Motor neuron (in vitro differentiated cells): Measurements from ENCODE around the gene TMEM130. TPM values are rescaled to one million over a fixed set of nuclear protein-coding genes. Genes with fewer than 3 reads are reported as not detected.
A peak's percentile ranks its signal among the peaks of the same experiment; 100 is the strongest.

Experiments used
- ATAC-seq, 8 experiments: fragments of 200-7000 bp; cut with Tn5 transposase; replicated peaks in 6 of 8; 2 replicates each; pipeline ENCODE4 v1.8.0; 2021; ENCODE audit warnings: mild to moderate bottlenecking in 8 of 8, moderate library complexity in 8 of 8
- H3K27ac ChIP-seq, 2 donors: fragments of 250-450 bp; sonication (Bioruptor Pico); 2 replicates each; pipeline ENCODE4 v1.9.0; 2021; ENCODE audit warnings: antibody characterized with exemption in 2 of 2, mild to moderate bottlenecking in 2 of 2, moderate library complexity in 1 of 2
- H3K4me1 ChIP-seq, 2 donors: fragments of 250-450 bp; sonication (Bioruptor Pico); replicated peaks in 1 of 2; 2 replicates each; pipeline ENCODE4 v1.6.1; 2021; ENCODE audit warnings: antibody characterized with exemption in 2 of 2, mild to moderate bottlenecking in 2 of 2, moderate library complexity in 1 of 2
- H3K4me3 ChIP-seq, 5 donors: fragments of 250-450 bp; sonication (Bioruptor Pico); 2 replicates each; pipeline ENCODE4 v1.9.0; 2021; ENCODE audit warnings: antibody characterized with exemption in 5 of 5, mild to moderate bottlenecking in 5 of 5, moderate library complexity in 4 of 5
- WGBS, 10 experiments: fragments of 450-650 bp; shearing (Covaris generic); methylation state at CpG; one replicate each; pipeline ENCODE4 v1.0.0; 2022; 5-methylcytosine and 5-hydroxymethylcytosine counted together
- in situ Hi-C, 9 experiments: fragments of 400-800 bp; cut with MboI; loops; one replicate each; pipeline ENCODE4 v1.15.0; 2021; ENCODE audit warnings: low sequenced_read_pairs in 9 of 9, low pct_unique_long_range_greater_than_20kb in 2 of 9; ENCODE audit not compliant: unreplicated experiment in 9 of 9
- total RNA-seq, 8 experiments: library from RNA; unstranded; fragments of 300-600 nt; gene quantifications; 2 replicates each; pipeline versions ENCODE4 v1.2.3 to v1.2.4, GENCODE V29; 2022

Gene TMEM130
- total RNA-seq, 8 experiments from 2014 or later = 0.20 to 27.4 (median 7.6) TPM

GRCh38 chr7:98811299-98811698, 58.5 kb downstream of the TMEM130 start:
- peaks cover 14 to 19% of the 10 kb centered on the region in 2 donors for H3K4me1 ChIP-seq
- no peak overlapping the region for H3K27ac ChIP-seq
- no peak for ATAC-seq
- WGBS, 10 experiments = 100% methylated on average over 1 of the region's 1 CpG; no CpG with 5 or more reads in 9 of the 10 experiments
- in situ Hi-C loops = no loop called here
- no peak overlapping the region for H3K4me3 ChIP-seq

GRCh38 chr7:98810153-98810802, 59.5 kb downstream of the TMEM130 start:
- 20 to 67% (median 29%) methylated on average over 1 to 4 of the region's 9 CpGs; no CpG with 5 or more reads in 6 of the 10 experiments for WGBS, 10 experiments
- H3K4me1 ChIP-seq = peaks cover 9 to 16% of the 10 kb centered on the region in 2 donors
- peak in 5 of 8 experiments; percentile 59 to 85 (median 81) for ATAC-seq
- in situ Hi-C loops = no loop called here
- peak overlapping the region; percentile 51 to 55 for H3K27ac ChIP-seq
- no peak overlapping the region for H3K4me3 ChIP-seq

- Histone ChIP-seq H3K4me3 (no peak overlapping the region), H3K4me1 (peaks cover 9 to 16% of the 10 kb centered on the region in 2 donors), H3K27ac (peak overlapping the region in 1 of 2 donors; percentile 51)
- ATAC-seq = no peak
- 25 to 100% (median 82%) methylated on average over 1 to 6 of the region's 7 CpGs; no CpG with 5 or more reads in 2 of the 10 experiments for WGBS, 10 experiments
- in situ Hi-C loops = no loop called here
Observed at GRCh38 chr7:98808751-98809460, 60.9 kb downstream of the TMEM130 start.

GRCh38 chr7:98807068-98808048, 62.5 kb downstream of the TMEM130 start:
- Histone ChIP-seq H3K4me1 (peaks cover 12 to 18% of the 10 kb centered on the region in 2 donors), H3K27ac (no peak overlapping the region), H3K4me3 (no peak overlapping the region)
- in situ Hi-C loops = no loop called here
- WGBS, 10 experiments = 0 to 70% (median 36%) methylated on average over 1 to 9 of the region's 11 CpGs; no CpG with 5 or more reads in 1 of the 10 experiments
- ATAC-seq = peak; percentile 49 to 97 (median 82)

GRCh38 chr7:98805956-98806838, 63.6 kb downstream of the TMEM130 start:
- 0 to 80% (median 49%) methylated on average over 1 to 3 of the region's 3 CpGs; no CpG with 5 or more reads in 6 of the 10 experiments for WGBS, 10 experiments
- in situ Hi-C loops = no loop called here
- Histone ChIP-seq H3K4me1 (peaks cover 17 to 24% of the 10 kb centered on the region in 2 donors), H3K27ac (no peak overlapping the region), H3K4me3 (no peak overlapping the region)
- no peak for ATAC-seq

DNA sequence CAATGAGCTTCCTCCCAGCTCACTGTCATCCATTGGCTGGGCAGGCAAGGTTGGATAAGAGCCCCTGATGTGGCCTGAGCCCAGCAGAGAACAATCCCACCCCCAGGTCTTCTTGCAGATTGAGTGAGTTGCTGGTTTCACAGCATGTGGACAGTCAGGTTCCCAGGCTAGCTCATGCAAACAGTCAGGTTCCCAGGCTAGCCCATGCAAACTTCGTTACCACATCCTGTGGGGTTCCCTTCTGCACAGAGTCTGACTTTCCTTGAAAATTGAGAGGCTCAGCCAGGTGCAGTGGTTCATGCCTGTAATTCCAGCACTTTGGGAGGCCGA, 67.1 kb downstream of the TMEM130 start:
- peaks cover 8 to 11% of the 10 kb centered on the region in 2 donors for H3K4me1 ChIP-seq
- WGBS, 10 experiments = 60 to 100% (median 78%) methylated on average over 1 to 2 of the region's 2 CpGs; no CpG with 5 or more reads in 7 of the 10 experiments
- H3K27ac ChIP-seq = peak overlapping the region; percentile 54 to 72
- in situ Hi-C loops = no loop called here
- H3K4me3 ChIP-seq = no peak overlapping the region
- no peak for ATAC-seq

- peak; percentile 32 to 99 (median 98) for ATAC-seq
- in situ Hi-C loops = no loop called here
- WGBS, 10 experiments = 17% methylated on average over 1 of the region's 7 CpGs; no CpG with 5 or more reads in 9 of the 10 experiments
- Histone ChIP-seq H3K27ac (peak overlapping the region; percentile 54 to 72), H3K4me3 (no peak overlapping the region), H3K4me1 (peaks cover 8% of the 10 kb centered on the region in 2 donors)
Observed at GRCh38 chr7:98802088-98802780, 67.6 kb downstream of the TMEM130 start.

GRCh38 chr7:98800996-98801395, 68.8 kb downstream of the TMEM130 start:
- Histone ChIP-seq H3K27ac (no peak overlapping the region), H3K4me3 (no peak overlapping the region), H3K4me1 (peaks cover 8% of the 10 kb centered on the region in 2 donors)
- in situ Hi-C loops = no loop called here
- WGBS, 10 experiments = 10 to 96% (median 75%) methylated on average over 1 to 4 of the region's 4 CpGs; no CpG with 5 or more reads in 1 of the 10 experiments
- no peak for ATAC-seq

DNA sequence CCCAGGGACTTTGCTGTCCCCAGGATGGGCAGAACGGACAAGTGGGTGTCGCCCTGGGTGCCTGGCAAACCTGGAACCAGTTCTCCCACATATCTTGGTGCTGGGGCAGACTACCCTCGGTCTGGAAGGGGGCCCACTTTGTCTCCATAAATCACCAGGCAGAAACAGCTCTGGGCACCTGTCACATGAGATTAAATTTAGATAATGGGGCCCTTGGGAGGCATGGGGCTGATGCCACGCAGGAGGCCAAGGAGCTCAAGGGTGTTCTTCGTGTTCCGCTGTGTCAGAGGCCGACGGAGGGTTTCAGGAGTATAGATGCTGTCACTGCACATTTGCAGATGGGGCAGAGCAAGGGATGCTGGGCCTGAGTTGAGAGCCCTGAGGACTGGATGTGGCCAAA, 72.7 kb downstream of the TMEM130 start:
- whole genome bisulfite sequencing, 10 experiments = 10 to 90% (median 82%) methylated on average over 1 to 5 of the region's 8 CpGs; no CpG with 5 or more reads in 4 of the 10 experiments
- in situ Hi-C loops = no loop called here
- H3K4me1 ChIP-seq = peaks cover 3 to 4% of the 10 kb centered on the region in 2 donors
- H3K4me3 ChIP-seq = no peak overlapping the region
- no peak overlapping the region for H3K27ac ChIP-seq
- ATAC-seq = no peak
